Kidney epithelial cell (primary cell): ENCODE data around the gene KANSL3. TPM values are rescaled to one million over a fixed set of nuclear protein-coding genes. Genes with fewer than 3 reads are reported as not detected.

Source experiments
- DNase-seq: peaks from one replicate; pipeline ENCODE4 v3.0.0-alpha.2; 2010; ENCODE audit warnings: low read depth
- H3K27me3 ChIP-seq: 2 replicates; pipeline ENCODE4 v1.6.0; 2011; ENCODE audit warnings: low read length; ENCODE audit not compliant: control insufficient read depth, insufficient read depth
- H3K36me3 ChIP-seq: 2 replicates; pipeline ENCODE4 v1.5.1; 2011; ENCODE audit warnings: low read length; ENCODE audit not compliant: control insufficient read depth, insufficient read depth
- H3K4me3 ChIP-seq: 2 replicates; pipeline ENCODE4 v1.5.1; 2011; ENCODE audit warnings: low read depth, mild to moderate bottlenecking, control low read depth, low read length
- CTCF ChIP-seq: IDR thresholded peaks from 2 replicates; pipeline ENCODE4 v1.5.1; 2011; ENCODE audit warnings: mild to moderate bottlenecking, moderate library complexity, low read length, control low read depth, inconsistent platforms; ENCODE audit not compliant: insufficient read depth, poor library complexity, severe bottlenecking
- total RNA-seq: library from RNA; depleted of rRNA; stranded (reverse); fragments of >200 nt; gene quantifications from 2 replicates; pipeline ENCODE4 v1.2.3, GENCODE V29; 2015

The KANSL3 gene
- total RNA-seq, 1 donor from 2014 or later: 33.2 TPM

- no peak for DNase-seq
- peaks cover 2% of the 10 kb centered on the region for H3K36me3 ChIP-seq
- TF ChIP-seq CTCF: no peak
- no peaks in the 10 kb centered on the region for H3K27me3 ChIP-seq
- no peak overlapping the region for H3K4me3 ChIP-seq
These were observed 6.2 kb downstream of the KANSL3 start for GRCh38 chr2:96631804-96632435.

- Histone ChIP-seq H3K4me3 (no peak overlapping the region), H3K36me3 (peaks cover 2% of the 10 kb centered on the region), H3K27me3 (no peaks in the 10 kb centered on the region)
- no peak for DNase-seq
- TF ChIP-seq CTCF: no peak
These were observed 11.6 kb downstream of the KANSL3 start for GRCh38 chr2:96626553-96626942.

GRCh38 chr2:96625571-96626552, 12.2 kb downstream of the KANSL3 start:
- TF ChIP-seq CTCF: no peak
- DNase-seq: no peak
- Histone ChIP-seq H3K4me3 (no peak overlapping the region), H3K36me3 (peaks cover 2% of the 10 kb centered on the region), H3K27me3 (no peaks in the 10 kb centered on the region)

GRCh38 chr2:96623116-96623515, 15.0 kb downstream of the KANSL3 start:
- DNase-seq: no peak
- H3K27me3 ChIP-seq: no peaks in the 10 kb centered on the region
- TF ChIP-seq CTCF: no peak
- peaks cover 5% of the 10 kb centered on the region for H3K36me3 ChIP-seq
- H3K4me3 ChIP-seq: no peak overlapping the region

GRCh38 chr2:96622544-96622943, 15.6 kb downstream of the KANSL3 start:
- Histone ChIP-seq H3K36me3 (peaks cover 3% of the 10 kb centered on the region), H3K27me3 (no peaks in the 10 kb centered on the region), H3K4me3 (no peak overlapping the region)
- TF ChIP-seq CTCF: no peak
- DNase-seq: no peak
